Lung (tissue), 12 donors: ENCODE data around the gene FLYWCH1. TPM values are rescaled to one million over a fixed set of nuclear protein-coding genes. Genes with fewer than 3 reads are reported as not detected.

ENCODE experiments used
- ATAC-seq: fragments of 200-7000 bp; cut with Tn5 transposase; one replicate; pipeline ENCODE4 v1.9.1; 2020; ENCODE audit warnings: moderate number of reproducible peaks; ENCODE audit not compliant: insufficient read depth, low FRiP score
- DNase-seq, 3 donors: peaks; one replicate each; pipeline ENCODE4 v3.0.0-alpha.2; 2013 to 2017
- H3K27ac ChIP-seq, 2 donors: one replicate each; pipeline ENCODE4 v1.5.1; 2013; ENCODE audit warnings: mild to moderate bottlenecking in 2 of 2, moderate library complexity in 2 of 2, control low read depth in 1 of 2, inconsistent platforms in 1 of 2, low read depth in 1 of 2, low read length in 1 of 2
- H3K27me3 ChIP-seq, 3 donors: one replicate each; pipeline ENCODE4 v1.5.1; 2013; ENCODE audit warnings: low read length in 2 of 3; ENCODE audit not compliant: control insufficient read depth in 3 of 3, insufficient read depth in 3 of 3
- H3K36me3 ChIP-seq, 4 donors: one replicate each; pipeline ENCODE4 v1.5.1; 2013; ENCODE audit warnings: low read length in 4 of 4, mild to moderate bottlenecking in 1 of 4, moderate library complexity in 1 of 4; ENCODE audit not compliant: control insufficient read depth in 4 of 4, insufficient read depth in 4 of 4
- H3K4me1 ChIP-seq, 5 donors: one replicate each; pipeline ENCODE4 v1.5.1; 2013; ENCODE audit warnings: low read length in 5 of 5, mild to moderate bottlenecking in 2 of 5, moderate library complexity in 1 of 5; ENCODE audit not compliant: control insufficient read depth in 5 of 5, insufficient read depth in 5 of 5
- H3K4me3 ChIP-seq: one replicate; pipeline ENCODE4 v1.5.1; 2013; ENCODE audit warnings: mild to moderate bottlenecking, control low read depth, moderate library complexity
- H3K9ac ChIP-seq, 2 donors: one replicate each; pipeline ENCODE4 v1.5.1; 2013; ENCODE audit warnings: low read length in 2 of 2, control low read depth in 1 of 2; ENCODE audit not compliant: insufficient read depth in 1 of 2
- H3K9me3 ChIP-seq, 4 donors: one replicate each; pipeline ENCODE4 v1.5.1; 2013; ENCODE audit warnings: low read length in 3 of 4, mild to moderate bottlenecking in 1 of 4, moderate library complexity in 1 of 4; ENCODE audit not compliant: control insufficient read depth in 4 of 4, insufficient read depth in 3 of 4
- CTCF ChIP-seq: IDR thresholded peaks from 2 replicates; pipeline ENCODE4 v1.5.1; 2012; ENCODE audit warnings: mild to moderate bottlenecking; ENCODE audit errors: control extremely low read depth, extremely low read depth
- WGBS, 2 donors: extraction: QIAGEN DNeasy Blood & Tissue Kit; methylation state at CpG; one replicate each; pipeline ENCODE4 v1.1.7; 2013; 5-methylcytosine and 5-hydroxymethylcytosine counted together
- polyA plus RNA-seq, 2 donors: library from polyadenylated mRNA; stranded (reverse); fragments of 200-250 nt; gene quantifications; one replicate each; pipeline ENCODE4 v1.2.1, GENCODE V29; 2013
- total RNA-seq, 2 donors: library from RNA; depleted of rRNA in 1 of 2; stranded (reverse); fragments of >200 nt in 1 of 2; gene quantifications; one replicate each; pipeline ENCODE4 v1.2.1, GENCODE V29; 2014 to 2021
- donor health status: control.
- donor health status: control.
- donor health status: Bipolar disorder and iron deficiency.
- donor health status: healthy.
- donor health status: DM: yes; HTN: yes; CAD: no.

FLYWCH1 gene
- total and polyA plus RNA-seq, 4 donors: 13.3 to 34.3 (median 21.4) TPM

GRCh38 chr16:2980227-2981176 is 68.8 kb downstream of the FLYWCH1 start, which contains the start of gene PKMYT1:
Gene PKMYT1 (minus strand): TSS chr16:2980446. CDS start chr16:2979657, 789 bp downstream.
- Histone ChIP-seq H3K27me3 (no peaks in the 10 kb centered on the region), H3K4me3 (peak within 1 kb of the TSS; percentile 66), H3K4me1 (peaks cover 0 to 30% (median 7%) of the 10 kb centered on the region in 5 donors), H3K36me3 (no peaks in the 10 kb centered on the region), H3K27ac (peak within 1 kb of the TSS; percentile 78 to 92), H3K9ac (peak within 1 kb of the TSS; percentile 16 to 55), H3K9me3 (no peaks in the 10 kb centered on the region)
- ATAC-seq: peak; percentile 96
- DNase-seq: peak; percentile 93 to 94 (median 93)
- WGBS, 2 donors: 6 to 8% methylated on average over 76 to 91 of the region's 91 CpGs
- TF ChIP-seq CTCF: no peak

- no peak for DNase-seq
- no peak for ATAC-seq
- WGBS, 2 donors: 63 to 64% methylated on average over 33 of the region's 33 CpGs
- Histone ChIP-seq H3K27ac (no peak overlapping the region), H3K36me3 (no peaks in the 10 kb centered on the region), H3K4me1 (peaks cover 0 to 33% (median 10%) of the 10 kb centered on the region in 5 donors), H3K9me3 (no peaks in the 10 kb centered on the region), H3K27me3 (no peaks in the 10 kb centered on the region), H3K4me3 (no peak overlapping the region), H3K9ac (no peak overlapping the region)
- TF ChIP-seq CTCF: no peak
These were observed 69.6 kb downstream of the FLYWCH1 start for GRCh38 chr16:2981177-2981898.

- Histone ChIP-seq H3K9ac (no peak overlapping the region), H3K4me3 (no peak overlapping the region), H3K9me3 (no peaks in the 10 kb centered on the region), H3K4me1 (peaks cover 0 to 38% (median 10%) of the 10 kb centered on the region in 5 donors), H3K27ac (no peak overlapping the region), H3K36me3 (no peaks in the 10 kb centered on the region), H3K27me3 (no peaks in the 10 kb centered on the region)
- DNase-seq (no peak), ATAC-seq (no peak)
- 76 to 79% methylated on average over 4 of the region's 4 CpGs for WGBS, 2 donors
- TF ChIP-seq CTCF: no peak
These were observed 70.1 kb downstream of the FLYWCH1 start for GRCh38 chr16:2981899-2982250.
